Measurements from ENCODE around the gene NSMCE1.

NSMCE1 gene

DNA sequence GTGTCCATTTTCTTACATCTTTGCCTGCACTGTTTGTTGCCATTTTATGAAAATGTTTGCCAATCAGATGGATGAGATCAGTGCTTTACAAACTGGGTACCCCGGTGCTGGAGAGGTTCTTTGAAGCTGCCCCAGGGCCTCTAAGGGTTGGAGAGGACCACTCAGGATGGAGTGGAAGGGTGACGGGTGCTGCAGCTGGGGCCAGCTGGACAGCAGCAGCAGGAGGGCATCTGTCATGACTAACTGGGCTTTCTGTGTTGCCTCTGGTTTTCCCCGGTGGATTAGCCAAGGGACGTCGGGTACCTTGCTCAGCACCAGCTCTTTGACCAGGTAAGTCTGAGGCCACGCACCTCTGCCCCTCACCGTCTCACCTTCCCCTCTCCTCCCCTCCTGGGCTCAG, 52.9 kb downstream of the NSMCE1 start:
- Histone ChIP-seq H3F3A (ENCODE audit: insufficient read depth, low read length) (no peaks in the 10 kb centered on the region), H2AFZ (ENCODE audit: low read length) (no peak overlapping the region), H4K20me1 (ENCODE audit: insufficient read depth, low read length) (no peaks in the 10 kb centered on the region), H3K27ac (ENCODE audit: low read depth, low read length, poor library complexity, severe bottlenecking) (no peak overlapping the region), H3K79me2 (ENCODE audit: insufficient read depth, low read length) (no peaks in the 10 kb centered on the region), H3K4me3 (ENCODE audit: low read depth, low read length, poor library complexity, severe bottlenecking) (no peak overlapping the region), H3K9ac (ENCODE audit: low read length) (no peak overlapping the region), H3K9me3 (ENCODE audit: low read length) (no peaks in the 10 kb centered on the region), H3K4me1 (ENCODE audit: insufficient read depth, low read length, severe bottlenecking) (no peaks in the 10 kb centered on the region), H3K9me2 (ENCODE audit: low read depth, low read length) (no peaks in the 10 kb centered on the region), H3K36me3 (ENCODE audit: insufficient read depth, low read length) (peaks cover 5% of the 10 kb centered on the region), H3K4me2 (ENCODE audit: low read length) (no peak overlapping the region), H3K27me3 (ENCODE audit: insufficient read depth, low read length) (no peaks in the 10 kb centered on the region)
- TF ChIP-seq, protein P1, sequence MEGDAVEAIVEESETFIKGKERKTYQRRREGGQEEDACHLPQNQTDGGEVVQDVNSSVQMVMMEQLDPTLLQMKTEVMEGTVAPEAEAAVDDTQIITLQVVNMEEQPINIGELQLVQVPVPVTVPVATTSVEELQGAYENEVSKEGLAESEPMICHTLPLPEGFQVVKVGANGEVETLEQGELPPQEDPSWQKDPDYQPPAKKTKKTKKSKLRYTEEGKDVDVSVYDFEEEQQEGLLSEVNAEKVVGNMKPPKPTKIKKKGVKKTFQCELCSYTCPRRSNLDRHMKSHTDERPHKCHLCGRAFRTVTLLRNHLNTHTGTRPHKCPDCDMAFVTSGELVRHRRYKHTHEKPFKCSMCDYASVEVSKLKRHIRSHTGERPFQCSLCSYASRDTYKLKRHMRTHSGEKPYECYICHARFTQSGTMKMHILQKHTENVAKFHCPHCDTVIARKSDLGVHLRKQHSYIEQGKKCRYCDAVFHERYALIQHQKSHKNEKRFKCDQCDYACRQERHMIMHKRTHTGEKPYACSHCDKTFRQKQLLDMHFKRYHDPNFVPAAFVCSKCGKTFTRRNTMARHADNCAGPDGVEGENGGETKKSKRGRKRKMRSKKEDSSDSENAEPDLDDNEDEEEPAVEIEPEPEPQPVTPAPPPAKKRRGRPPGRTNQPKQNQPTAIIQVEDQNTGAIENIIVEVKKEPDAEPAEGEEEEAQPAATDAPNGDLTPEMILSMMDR (IDR thresholded peaks at IDR 0.05; ENCODE audit: low read length): no peak
- TF ChIP-seq EZH2 (IDR thresholded peaks at IDR 0.05; ENCODE audit: borderline replicate concordance, low read length): no peak

DNA sequence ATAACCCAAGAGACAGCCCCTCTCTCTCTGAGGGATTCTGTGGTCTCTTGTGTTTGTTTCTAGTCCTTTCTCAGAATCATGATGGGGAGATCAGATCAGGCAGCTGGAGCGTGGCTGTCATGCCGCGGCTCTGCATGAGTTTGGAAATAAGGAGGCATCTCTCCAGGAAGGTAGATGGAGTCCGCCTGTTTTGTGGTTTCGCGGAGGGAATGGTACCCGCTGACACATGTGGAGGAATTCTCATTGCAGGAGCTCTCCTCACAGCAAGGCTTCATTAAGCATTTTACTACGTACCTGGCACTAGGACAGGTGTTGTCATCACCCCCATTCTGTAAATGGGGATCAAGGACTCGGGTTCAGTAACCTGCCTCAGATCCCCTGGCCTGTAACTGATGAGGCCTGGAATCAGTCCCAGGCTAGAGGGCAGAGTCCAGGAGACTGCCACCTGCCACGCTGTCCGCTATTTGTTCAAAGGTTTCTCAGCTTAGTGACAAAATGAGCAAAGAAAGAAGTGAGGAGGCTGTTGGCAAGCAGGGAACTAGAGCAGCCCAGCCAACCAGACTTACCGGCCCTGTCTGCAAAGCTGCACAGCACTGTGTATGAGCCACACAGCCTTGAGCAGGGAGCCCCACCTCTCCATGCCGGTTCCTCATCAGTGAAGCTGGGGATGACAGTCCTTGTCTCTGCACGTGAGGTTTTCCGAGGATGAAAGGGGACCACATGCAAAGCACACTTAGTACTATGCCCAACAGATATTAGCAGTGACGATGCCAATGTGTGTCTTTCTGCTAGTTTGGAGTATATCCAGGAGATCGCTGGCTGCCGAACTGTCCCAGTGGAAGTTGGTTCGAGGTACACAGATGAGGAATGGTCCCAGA, 54.2 kb downstream of the NSMCE1 start:
- no peaks in the 10 kb centered on the region for H3K9me3 ChIP-seq (ENCODE audit: low read length)
- peaks cover 5% of the 10 kb centered on the region for H3K36me3 ChIP-seq (ENCODE audit: insufficient read depth, low read length)
- TF ChIP-seq, protein P1 (IDR thresholded peaks at IDR 0.05; ENCODE audit: low read length): no peak
- TF ChIP-seq EZH2 (IDR thresholded peaks at IDR 0.05; ENCODE audit: borderline replicate concordance, low read length): no peak
- H2AFZ ChIP-seq (ENCODE audit: low read length): no peak overlapping the region
- H3K4me3 ChIP-seq (ENCODE audit: low read depth, low read length, poor library complexity, severe bottlenecking): no peak overlapping the region
- no peaks in the 10 kb centered on the region for H3F3A ChIP-seq (ENCODE audit: insufficient read depth, low read length)
- no peaks in the 10 kb centered on the region for H3K27me3 ChIP-seq (ENCODE audit: insufficient read depth, low read length)
- no peak overlapping the region for H3K9ac ChIP-seq (ENCODE audit: low read length)
- no peak overlapping the region for H3K27ac ChIP-seq (ENCODE audit: low read depth, low read length, poor library complexity, severe bottlenecking)
- no peaks in the 10 kb centered on the region for H3K9me2 ChIP-seq (ENCODE audit: low read depth, low read length)
- no peak overlapping the region for H3K4me2 ChIP-seq (ENCODE audit: low read length)
- no peaks in the 10 kb centered on the region for H3K4me1 ChIP-seq (ENCODE audit: insufficient read depth, low read length, severe bottlenecking)
- H4K20me1 ChIP-seq (ENCODE audit: insufficient read depth, low read length): no peaks in the 10 kb centered on the region
- H3K79me2 ChIP-seq (ENCODE audit: insufficient read depth, low read length): no peaks in the 10 kb centered on the region

DNA sequence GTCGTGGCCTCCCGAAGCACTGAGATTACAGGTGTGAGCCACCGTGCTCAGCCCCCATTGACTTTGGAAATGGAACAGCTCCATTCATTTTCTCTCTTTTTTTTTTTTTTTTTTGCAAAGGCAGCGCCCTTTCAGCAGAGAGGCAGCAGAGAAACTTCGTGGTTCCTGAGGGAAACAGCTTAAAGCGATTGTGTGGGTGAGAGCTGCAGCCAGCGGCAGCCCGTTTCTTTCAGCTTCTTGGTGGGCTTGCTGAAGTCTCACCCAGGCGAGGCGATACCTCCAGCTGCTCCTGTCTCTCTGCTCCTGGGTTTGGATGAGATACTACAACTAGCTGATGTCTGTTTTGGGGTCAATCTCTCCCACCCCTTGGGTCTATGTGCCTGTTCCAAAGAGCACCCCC, 57.5 kb downstream of the NSMCE1 start:
- Histone ChIP-seq H3K27me3 (ENCODE audit: insufficient read depth, low read length) (no peaks in the 10 kb centered on the region), H3K4me2 (ENCODE audit: low read length) (no peak overlapping the region), H3F3A (ENCODE audit: insufficient read depth, low read length) (no peaks in the 10 kb centered on the region), H3K9me2 (ENCODE audit: low read depth, low read length) (no peaks in the 10 kb centered on the region), H2AFZ (ENCODE audit: low read length) (no peak overlapping the region), H4K20me1 (ENCODE audit: insufficient read depth, low read length) (no peaks in the 10 kb centered on the region), H3K4me3 (ENCODE audit: low read depth, low read length, poor library complexity, severe bottlenecking) (no peak overlapping the region), H3K9ac (ENCODE audit: low read length) (no peak overlapping the region), H3K79me2 (ENCODE audit: insufficient read depth, low read length) (no peaks in the 10 kb centered on the region), H3K36me3 (ENCODE audit: insufficient read depth, low read length) (peaks cover 5% of the 10 kb centered on the region), H3K4me1 (ENCODE audit: insufficient read depth, low read length, severe bottlenecking) (peaks cover 15% of the 10 kb centered on the region), H3K9me3 (ENCODE audit: low read length) (no peaks in the 10 kb centered on the region), H3K27ac (ENCODE audit: low read depth, low read length, poor library complexity, severe bottlenecking) (no peak overlapping the region)
- TF ChIP-seq, protein P1 (IDR thresholded peaks at IDR 0.05; ENCODE audit: low read length): no peak
- TF ChIP-seq EZH2 (IDR thresholded peaks at IDR 0.05; ENCODE audit: borderline replicate concordance, low read length): no peak

Measured in OCI-LY1 (cell line).